Gastroesophageal sphincter (tissue), 4 donors: ENCODE measurements around the gene ITGB1BP1. TPM values are rescaled to one million over a fixed set of nuclear protein-coding genes. Genes with fewer than 3 reads are reported as not detected.

ENCODE experiments used
- ATAC-seq: fragments of 150-250 bp; one replicate; pipeline ENCODE4 v1.9.1; 2016; ENCODE audit warnings: mild to moderate bottlenecking, moderate library complexity
- H3K27ac ChIP-seq, 4 donors: fragments of 200-600 bp; sonication (generic) in 3 of 4; 1 replicate in 3 of 4; 2 replicates in 1 of 4; pipeline ENCODE4 v1.5.1; 2016 to 2019
- H3K27me3 ChIP-seq: fragments of 200-600 bp; sonication (generic); one replicate; pipeline ENCODE4 v1.5.1; 2019
- H3K36me3 ChIP-seq, 2 donors: fragments of 200-600 bp; sonication (generic); one replicate each; pipeline ENCODE4 v1.5.1; 2019; ENCODE audit warnings: control low read depth in 1 of 2
- H3K4me1 ChIP-seq, 3 donors: fragments of 200-600 bp; sonication (generic); 1 replicate in 2 of 3; 2 replicates in 1 of 3; pipeline ENCODE4 v1.5.1; 2016 to 2019; ENCODE audit warnings: control low read depth in 2 of 3
- H3K4me3 ChIP-seq, 2 donors: fragments of 200-600 bp; sonication (generic); one replicate each; pipeline ENCODE4 v1.5.1; 2019; ENCODE audit warnings: mild to moderate bottlenecking in 1 of 2, moderate library complexity in 1 of 2
- H3K9me3 ChIP-seq, 3 donors: fragments of 200-600 bp; sonication (generic); one replicate each; pipeline ENCODE4 v1.5.1; 2017 to 2019; ENCODE audit warnings: control low read depth in 2 of 3
- EP300 ChIP-seq: sonication (generic); formaldehyde crosslinking; IDR thresholded peaks from one replicate; pipeline ENCODE4 v1.6.1; 2017; ENCODE audit warnings: antibody characterized with exemption, mild to moderate bottlenecking
- POLR2A ChIP-seq, 2 donors: fragments of 450-650 bp; IDR thresholded peaks; one replicate each; pipeline ENCODE4 v1.6.1; 2017; ENCODE audit warnings: antibody characterized with exemption in 2 of 2, mild to moderate bottlenecking in 2 of 2, moderate library complexity in 1 of 2
- POLR2AphosphoS5 ChIP-seq: sonication (generic); formaldehyde crosslinking; IDR thresholded peaks from one replicate; pipeline ENCODE4 v1.6.1; 2017; ENCODE audit warnings: antibody characterized with exemption
- WGBS, 2 donors: methylation state at CpG; one replicate each; pipeline ENCODE4 v1.1.5; 2018; ENCODE audit warnings: low coverage in 1 of 2; 5-methylcytosine and 5-hydroxymethylcytosine counted together
- total RNA-seq, 4 donors: library from RNA; depleted of rRNA; stranded (reverse); fragments of >200 nt; gene quantifications; one replicate each; pipeline ENCODE4 v1.1.0, GENCODE V29; 2016
- TF ChIP-seq, protein P1 (sequence below), 4 experiments: fragments of 200-600 bp in 2 of 4; fragments of 450-650 bp in 2 of 4; sonication (generic) in 1 of 4; IDR thresholded peaks; one replicate each; pipeline ENCODE4 v1.5.1; 2017 to 2019; ENCODE audit warnings: antibody characterized with exemption in 4 of 4, mild to moderate bottlenecking in 2 of 4, moderate library complexity in 2 of 4

The ITGB1BP1 gene
- total RNA-seq, 4 donors from 2014 or later: 52.8 to 80.4 (median 69.6) TPM

DNA sequence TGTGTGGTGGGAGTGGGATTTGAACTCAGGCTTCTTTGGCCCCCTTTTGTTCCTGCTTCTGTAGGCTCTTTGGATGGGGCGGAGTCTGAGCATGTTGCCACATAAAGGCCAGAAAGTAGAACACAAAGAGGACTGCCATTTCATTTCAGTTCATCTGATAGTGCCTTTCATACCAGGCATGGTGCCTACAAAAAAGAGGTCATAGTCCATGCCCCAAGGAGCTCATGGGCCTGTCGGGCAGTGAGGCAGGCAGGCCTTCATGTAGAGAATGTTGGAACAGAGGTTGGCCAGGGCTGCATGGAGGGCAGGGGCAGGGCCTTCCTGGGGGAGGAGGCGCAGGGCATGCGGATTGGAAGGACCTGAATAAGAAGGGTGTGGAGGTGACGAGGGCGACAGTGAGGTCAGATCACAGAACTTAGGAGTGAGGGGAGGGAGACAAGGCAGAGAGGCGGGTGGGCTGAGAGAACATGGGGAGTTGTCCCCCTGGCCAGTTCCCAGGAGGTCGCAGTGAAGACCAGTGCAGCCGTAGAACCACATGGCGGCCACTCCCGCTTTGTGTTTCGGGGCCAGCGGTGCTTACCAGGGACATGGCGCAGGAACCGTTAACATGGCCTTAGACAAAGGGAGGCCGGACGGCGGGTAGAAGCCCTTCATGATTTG, 49.1 kb downstream of the ITGB1BP1 start:
- Histone ChIP-seq H3K4me3 (no peak overlapping the region), H3K4me1 (peaks cover 0 to 17% (median 10%) of the 10 kb centered on the region in 3 donors), H3K9me3 (no peaks in the 10 kb centered on the region), H3K27ac (no peak overlapping the region), H3K27me3 (no peaks in the 10 kb centered on the region), H3K36me3 (peaks cover 0 to 88% of the 10 kb centered on the region in 2 donors)
- ATAC-seq: no peak
- TF ChIP-seq EP300: no peak
- no peak for TF ChIP-seq POLR2AphosphoS5
- TF ChIP-seq POLR2A (IDR thresholded peaks at IDR 0.05): no peak
- TF ChIP-seq, protein P1, sequence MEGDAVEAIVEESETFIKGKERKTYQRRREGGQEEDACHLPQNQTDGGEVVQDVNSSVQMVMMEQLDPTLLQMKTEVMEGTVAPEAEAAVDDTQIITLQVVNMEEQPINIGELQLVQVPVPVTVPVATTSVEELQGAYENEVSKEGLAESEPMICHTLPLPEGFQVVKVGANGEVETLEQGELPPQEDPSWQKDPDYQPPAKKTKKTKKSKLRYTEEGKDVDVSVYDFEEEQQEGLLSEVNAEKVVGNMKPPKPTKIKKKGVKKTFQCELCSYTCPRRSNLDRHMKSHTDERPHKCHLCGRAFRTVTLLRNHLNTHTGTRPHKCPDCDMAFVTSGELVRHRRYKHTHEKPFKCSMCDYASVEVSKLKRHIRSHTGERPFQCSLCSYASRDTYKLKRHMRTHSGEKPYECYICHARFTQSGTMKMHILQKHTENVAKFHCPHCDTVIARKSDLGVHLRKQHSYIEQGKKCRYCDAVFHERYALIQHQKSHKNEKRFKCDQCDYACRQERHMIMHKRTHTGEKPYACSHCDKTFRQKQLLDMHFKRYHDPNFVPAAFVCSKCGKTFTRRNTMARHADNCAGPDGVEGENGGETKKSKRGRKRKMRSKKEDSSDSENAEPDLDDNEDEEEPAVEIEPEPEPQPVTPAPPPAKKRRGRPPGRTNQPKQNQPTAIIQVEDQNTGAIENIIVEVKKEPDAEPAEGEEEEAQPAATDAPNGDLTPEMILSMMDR (IDR thresholded peaks at IDR 0.05): no peak
- WGBS, 2 donors: 92 to 100% methylated on average over 3 to 10 of the region's 18 CpGs

DNA sequence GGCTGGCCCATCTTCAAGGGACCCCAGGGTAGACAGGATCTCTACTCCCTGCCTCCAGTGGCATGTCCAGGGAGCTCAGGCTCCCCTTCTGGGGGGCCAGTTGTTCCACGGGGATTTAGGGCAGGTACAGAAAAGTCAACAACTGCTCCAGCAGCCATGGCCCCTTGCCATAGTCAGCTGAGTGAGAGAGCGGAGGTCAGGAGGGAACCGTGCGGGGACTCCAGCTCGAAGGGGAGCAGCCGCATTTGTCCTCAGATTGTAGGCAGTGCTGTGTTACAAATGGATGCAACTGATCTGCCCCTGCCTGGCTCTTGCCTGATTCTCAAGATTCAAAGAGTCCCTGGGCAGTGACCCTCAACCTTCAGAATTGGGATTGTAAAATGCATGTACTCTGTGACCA, 49.9 kb downstream of the ITGB1BP1 start:
- Histone ChIP-seq H3K27ac (no peak overlapping the region), H3K4me3 (no peak overlapping the region), H3K4me1 (peaks cover 0 to 10% (median 3%) of the 10 kb centered on the region in 3 donors), H3K36me3 (peaks cover 0 to 88% of the 10 kb centered on the region in 2 donors), H3K27me3 (no peaks in the 10 kb centered on the region), H3K9me3 (no peaks in the 10 kb centered on the region)
- ATAC-seq: no peak
- TF ChIP-seq, protein P1 (IDR thresholded peaks at IDR 0.05): no peak
- TF ChIP-seq POLR2A (IDR thresholded peaks at IDR 0.05): no peak
- TF ChIP-seq POLR2AphosphoS5: no peak
- no peak for TF ChIP-seq EP300
- WGBS, 2 donors: 82% methylated on average over 5 of the region's 6 CpGs; no CpG with 5 or more reads in 1 of the 2 donors

DNA sequence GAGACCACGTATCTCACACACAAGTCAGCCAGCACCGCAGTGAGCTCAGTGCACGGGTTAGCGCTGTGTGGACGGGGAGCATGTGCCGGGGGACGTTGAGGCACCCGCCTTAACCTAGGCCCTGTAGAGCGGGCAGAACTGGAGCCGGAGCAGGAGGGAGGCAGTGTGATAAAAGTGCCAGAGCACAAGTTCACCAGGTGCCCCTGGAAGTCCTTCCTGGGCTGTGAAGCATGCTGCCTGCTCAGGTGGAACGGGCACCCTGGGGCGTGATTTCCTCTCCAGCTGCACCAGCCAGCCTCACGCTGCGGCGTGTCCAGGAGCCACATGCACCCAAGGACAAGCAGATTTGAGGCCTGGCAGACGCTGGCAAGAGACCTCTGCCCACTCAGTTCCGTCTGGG, 50.3 kb downstream of the ITGB1BP1 start:
- TF ChIP-seq, protein P1 (IDR thresholded peaks at IDR 0.05): no peak
- no peak for TF ChIP-seq POLR2A (IDR thresholded peaks at IDR 0.05)
- TF ChIP-seq EP300: no peak
- no peak for TF ChIP-seq POLR2AphosphoS5
- WGBS, 2 donors: 94 to 100% methylated on average over 2 to 9 of the region's 17 CpGs
- H3K4me3 ChIP-seq: no peak overlapping the region
- peaks cover 0 to 5% (median under 1%) of the 10 kb centered on the region in 3 donors for H3K4me1 ChIP-seq
- no peak for ATAC-seq
- H3K9me3 ChIP-seq: no peaks in the 10 kb centered on the region
- H3K27me3 ChIP-seq: no peaks in the 10 kb centered on the region
- H3K27ac ChIP-seq: no peak overlapping the region
- peaks cover 0 to 92% of the 10 kb centered on the region in 2 donors for H3K36me3 ChIP-seq

DNA sequence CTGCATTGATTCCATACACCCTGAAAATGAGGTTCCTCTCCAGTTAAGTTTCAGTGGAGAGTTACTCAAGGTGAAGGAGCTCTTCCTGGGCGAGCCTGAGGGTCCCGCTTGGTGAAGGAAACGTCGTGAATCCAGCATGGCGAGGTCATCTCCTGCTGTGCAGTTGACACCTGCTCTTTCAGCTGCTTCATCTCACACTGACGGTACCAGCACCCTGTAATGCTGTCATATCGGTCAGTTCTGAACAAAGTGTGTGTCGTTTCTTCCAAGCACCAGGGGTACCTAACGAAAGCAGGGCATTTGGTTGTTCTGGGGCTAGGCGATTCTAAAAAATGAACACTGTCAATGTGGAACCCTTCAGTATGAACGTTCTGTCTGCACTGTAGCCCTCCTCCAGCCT, 52.6 kb downstream of the ITGB1BP1 start:
- Histone ChIP-seq H3K36me3 (peaks cover 0 to 94% of the 10 kb centered on the region in 2 donors), H3K27ac (no peak overlapping the region), H3K27me3 (no peaks in the 10 kb centered on the region), H3K4me3 (no peak overlapping the region), H3K9me3 (no peaks in the 10 kb centered on the region), H3K4me1 (no peaks in the 10 kb centered on the region)
- no peak for ATAC-seq
- TF ChIP-seq POLR2AphosphoS5: no peak
- TF ChIP-seq EP300: no peak
- TF ChIP-seq, protein P1 (IDR thresholded peaks at IDR 0.05): no peak
- no peak for TF ChIP-seq POLR2A (IDR thresholded peaks at IDR 0.05)
- 84 to 86% methylated on average over 4 to 6 of the region's 11 CpGs for WGBS, 2 donors

DNA sequence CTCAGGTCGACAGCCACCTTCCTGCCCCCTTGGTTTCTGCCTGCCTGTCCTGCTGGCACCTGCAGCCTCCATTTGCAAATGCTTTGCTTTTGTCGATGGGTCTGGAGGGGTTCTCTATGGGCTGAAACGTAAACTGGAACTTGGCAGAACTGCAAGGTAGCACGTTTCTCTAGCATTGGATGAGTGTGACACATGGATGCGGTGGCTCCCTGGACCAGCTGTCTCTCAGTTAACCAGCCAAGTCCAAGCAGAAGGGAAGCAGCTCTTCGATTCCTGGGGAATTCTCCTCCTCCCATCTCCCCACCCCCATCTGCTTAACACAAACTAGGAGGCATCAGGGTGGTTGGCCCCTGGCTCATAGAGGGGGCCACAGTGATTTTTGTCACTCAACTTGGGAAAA, 57.3 kb downstream of the ITGB1BP1 start:
- Histone ChIP-seq H3K9me3 (no peaks in the 10 kb centered on the region), H3K4me3 (no peak overlapping the region), H3K36me3 (peaks cover 0 to 95% of the 10 kb centered on the region in 2 donors), H3K27ac (no peak overlapping the region), H3K4me1 (no peaks in the 10 kb centered on the region), H3K27me3 (no peaks in the 10 kb centered on the region)
- TF ChIP-seq, protein P1 (IDR thresholded peaks at IDR 0.05): no peak
- TF ChIP-seq POLR2A (IDR thresholded peaks at IDR 0.05) (no peak), EP300 (no peak), POLR2AphosphoS5 (no peak)
- whole genome bisulfite sequencing, 2 donors: 70 to 71% methylated on average over 1 to 5 of the region's 6 CpGs
- ATAC-seq: no peak
